Uterus (tissue), 4 donors: ENCODE data around the gene ZBTB20. TPM values are rescaled to one million over a fixed set of nuclear protein-coding genes. Genes with fewer than 3 reads are reported as not detected.

Experiments used
- DNase-seq, 2 donors: peaks; one replicate each; pipeline ENCODE4 v3.0.0-alpha.2; 2019 to 2020
- H3K27ac ChIP-seq, 2 donors: fragments of 200-600 bp; sonication (generic); 1 replicate in 1 of 2; 2 replicates in 1 of 2; pipeline ENCODE4 v1.5.1; 2016 to 2018
- H3K27me3 ChIP-seq, 2 donors: fragments of 200-600 bp; sonication (generic); one replicate each; pipeline ENCODE4 v1.5.1; 2018 to 2019; ENCODE audit warnings: control low read depth in 1 of 2
- H3K36me3 ChIP-seq, 2 donors: fragments of 200-600 bp; sonication (generic); one replicate each; pipeline ENCODE4 v1.5.1; 2019; ENCODE audit warnings: control low read depth in 1 of 2
- H3K4me1 ChIP-seq, 2 donors: fragments of 200-600 bp; sonication (generic); one replicate each; pipeline ENCODE4 v1.5.1; 2018 to 2019; ENCODE audit warnings: control low read depth in 1 of 2
- H3K4me3 ChIP-seq, 2 donors: fragments of 200-600 bp; sonication (generic); 1 replicate in 1 of 2; 2 replicates in 1 of 2; pipeline ENCODE4 v1.5.1; 2018 to 2019; ENCODE audit warnings: mild to moderate bottlenecking in 1 of 2
- H3K9me3 ChIP-seq, 2 donors: fragments of 200-600 bp; sonication (generic); one replicate each; pipeline ENCODE4 v1.5.1; 2019; ENCODE audit warnings: control low read depth in 1 of 2
- POLR2A ChIP-seq, 2 donors: fragments of 450-650 bp; IDR thresholded peaks; one replicate each; pipeline ENCODE4 v1.6.1; 2016; ENCODE audit warnings: antibody characterized with exemption in 2 of 2, mild to moderate bottlenecking in 1 of 2, moderate library complexity in 1 of 2
- intact Hi-C: fragments of 100-400 bp; cut with DNase I; formaldehyde crosslinking; loops from one replicate; pipeline ENCODE4 v1.15.1; 2023; ENCODE audit warnings: low total_unique reads
- total RNA-seq, 4 donors: library from RNA; depleted of rRNA in 3 of 4; stranded (reverse); fragments of >200 nt in 3 of 4; gene quantifications; one replicate each; pipeline versions ENCODE4 v1.1.0 to v1.2.4, GENCODE V29; 2014 to 2023
- TF ChIP-seq, protein P1 (sequence below), 4 experiments: fragments of 200-600 bp in 2 of 4; fragments of 450-650 bp in 2 of 4; sonication (generic) in 2 of 4; IDR thresholded peaks; one replicate each; pipeline ENCODE4 v1.5.1; 2016 to 2019; ENCODE audit warnings: antibody characterized with exemption in 4 of 4, mild to moderate bottlenecking in 2 of 4, moderate library complexity in 1 of 4
- donor health status: DM: yes; HTN: yes; CAD: no.

ZBTB20 gene
- total RNA-seq, 4 donors from 2014 or later = 35.6 to 157 (median 85.1) TPM

DNA sequence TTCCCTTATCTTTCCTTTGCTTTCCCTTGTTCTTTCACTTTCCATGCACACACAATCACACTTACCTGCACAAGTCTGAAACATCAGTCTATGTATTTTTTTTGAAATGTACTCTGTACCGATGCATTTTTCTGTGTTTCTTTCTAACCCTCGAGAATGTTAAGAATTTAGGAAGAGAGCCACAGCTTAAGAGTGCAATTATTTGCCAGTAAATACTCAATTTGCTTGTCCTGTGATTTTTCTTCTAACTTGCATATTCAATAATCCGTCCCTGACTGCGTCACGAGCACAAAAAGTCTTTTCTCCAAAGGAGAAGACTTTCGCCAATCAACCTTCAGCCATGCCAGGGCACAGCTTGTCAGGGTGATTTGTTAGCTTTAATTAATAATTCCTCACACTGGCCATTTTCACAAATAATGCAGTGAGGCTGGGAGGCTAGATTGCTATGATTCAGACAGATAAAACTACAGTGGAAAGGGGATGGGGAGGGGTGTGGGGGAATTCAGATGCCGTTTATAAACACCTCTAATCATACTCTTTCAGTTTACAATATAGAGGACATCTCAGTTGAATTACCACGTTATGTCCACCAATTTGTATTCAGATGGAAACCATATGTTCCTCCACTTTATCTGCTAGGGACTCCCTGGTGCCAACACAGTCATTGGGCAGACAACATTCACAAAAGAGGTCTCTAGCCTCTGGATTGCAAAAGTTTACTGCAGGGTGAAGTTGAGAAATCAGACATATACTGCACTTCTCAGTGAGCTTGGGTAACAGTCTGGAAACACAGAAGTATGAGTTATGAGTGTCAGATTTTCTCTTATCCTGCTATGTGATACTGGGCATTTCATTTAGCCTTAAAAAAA lies 388.0 kb downstream of the ZBTB20 start:
- no peaks in the 10 kb centered on the region for H3K9me3 ChIP-seq
- H3K27ac ChIP-seq = peak overlapping the region; percentile 66 to 68
- no peak for DNase-seq
- H3K27me3 ChIP-seq = no peaks in the 10 kb centered on the region
- TF ChIP-seq, protein P1, sequence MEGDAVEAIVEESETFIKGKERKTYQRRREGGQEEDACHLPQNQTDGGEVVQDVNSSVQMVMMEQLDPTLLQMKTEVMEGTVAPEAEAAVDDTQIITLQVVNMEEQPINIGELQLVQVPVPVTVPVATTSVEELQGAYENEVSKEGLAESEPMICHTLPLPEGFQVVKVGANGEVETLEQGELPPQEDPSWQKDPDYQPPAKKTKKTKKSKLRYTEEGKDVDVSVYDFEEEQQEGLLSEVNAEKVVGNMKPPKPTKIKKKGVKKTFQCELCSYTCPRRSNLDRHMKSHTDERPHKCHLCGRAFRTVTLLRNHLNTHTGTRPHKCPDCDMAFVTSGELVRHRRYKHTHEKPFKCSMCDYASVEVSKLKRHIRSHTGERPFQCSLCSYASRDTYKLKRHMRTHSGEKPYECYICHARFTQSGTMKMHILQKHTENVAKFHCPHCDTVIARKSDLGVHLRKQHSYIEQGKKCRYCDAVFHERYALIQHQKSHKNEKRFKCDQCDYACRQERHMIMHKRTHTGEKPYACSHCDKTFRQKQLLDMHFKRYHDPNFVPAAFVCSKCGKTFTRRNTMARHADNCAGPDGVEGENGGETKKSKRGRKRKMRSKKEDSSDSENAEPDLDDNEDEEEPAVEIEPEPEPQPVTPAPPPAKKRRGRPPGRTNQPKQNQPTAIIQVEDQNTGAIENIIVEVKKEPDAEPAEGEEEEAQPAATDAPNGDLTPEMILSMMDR (IDR thresholded peaks at IDR 0.05) = no peak
- TF ChIP-seq POLR2A (IDR thresholded peaks at IDR 0.05) = no peak
- intact Hi-C loops = no loop called here
- H3K4me1 ChIP-seq = peaks cover 0 to 4% of the 10 kb centered on the region in 2 donors
- H3K36me3 ChIP-seq = no peaks in the 10 kb centered on the region
- H3K4me3 ChIP-seq = peak overlapping the region; percentile 15 to 32

DNA sequence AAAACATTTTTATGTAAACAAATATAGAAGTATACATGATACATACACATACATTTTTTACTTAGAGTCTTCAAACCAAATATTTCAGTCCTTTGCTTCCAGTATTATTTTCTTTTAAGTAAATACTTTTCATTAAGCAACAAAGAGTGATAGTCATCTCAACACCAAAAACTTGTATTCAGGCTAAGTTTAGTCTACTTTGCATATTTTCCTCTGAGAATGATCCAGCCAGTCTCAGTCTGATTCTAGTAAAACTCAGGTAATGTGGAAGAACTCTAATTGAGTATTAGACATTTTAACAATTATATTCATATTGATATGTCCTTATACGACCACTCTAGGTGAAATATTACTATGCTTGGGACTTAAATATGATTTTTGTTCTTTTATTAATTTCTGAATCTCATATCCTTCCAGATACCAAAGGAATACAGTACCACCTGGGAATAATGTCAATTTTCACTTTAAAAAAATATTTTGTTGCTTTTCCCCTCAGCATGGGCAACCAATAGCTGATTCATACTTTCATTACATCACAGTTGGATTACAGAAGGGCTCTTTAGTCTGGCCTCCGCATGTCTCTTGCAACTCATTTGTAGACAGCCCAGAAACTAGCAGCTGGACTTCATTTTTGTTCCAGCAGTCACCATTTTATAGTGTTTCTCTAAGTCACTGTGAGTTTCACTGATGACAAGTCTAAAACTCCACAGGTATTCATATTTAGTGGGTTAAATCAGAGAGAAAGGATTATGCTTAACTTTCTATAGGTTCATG lies 390.4 kb downstream of the ZBTB20 start:
- TF ChIP-seq POLR2A (IDR thresholded peaks at IDR 0.05) = no peak
- Histone ChIP-seq H3K9me3 (no peaks in the 10 kb centered on the region), H3K27ac (peak overlapping the region; percentile 17 to 66), H3K4me3 (no peak overlapping the region), H3K27me3 (no peaks in the 10 kb centered on the region), H3K36me3 (no peaks in the 10 kb centered on the region), H3K4me1 (peaks cover 0 to 4% of the 10 kb centered on the region in 2 donors)
- peak in 1 of 2 donors; percentile 50 for DNase-seq
- intact Hi-C loops = no loop called here

DNA sequence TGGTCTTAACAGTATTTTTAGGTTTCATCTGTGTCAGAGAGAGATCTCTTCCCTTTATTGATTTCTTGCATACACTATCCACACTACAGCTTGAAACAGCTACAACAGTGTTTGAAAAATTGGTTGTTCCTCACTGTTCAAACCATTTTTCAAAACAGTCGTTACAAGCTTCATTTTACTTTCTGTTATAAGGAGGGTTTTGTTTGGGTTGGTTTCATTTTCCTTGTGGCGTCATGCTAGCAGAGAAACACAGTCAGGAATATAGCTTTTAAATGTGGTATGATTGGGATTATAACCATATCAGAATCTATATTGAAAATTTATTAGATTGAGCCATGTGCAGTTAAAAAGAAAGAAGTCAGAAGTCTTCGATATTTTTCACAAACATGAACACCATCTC lies 400.6 kb downstream of the ZBTB20 start:
- Histone ChIP-seq H3K27me3 (no peaks in the 10 kb centered on the region), H3K9me3 (no peaks in the 10 kb centered on the region), H3K36me3 (no peaks in the 10 kb centered on the region), H3K4me3 (peak overlapping the region; percentile 22 to 23), H3K4me1 (no peaks in the 10 kb centered on the region), H3K27ac (peak overlapping the region; percentile 75 to 85)
- TF ChIP-seq, protein P1 (IDR thresholded peaks at IDR 0.05) = no peak
- no peak for TF ChIP-seq POLR2A (IDR thresholded peaks at IDR 0.05)
- intact Hi-C loops = no loop called here
- DNase-seq = no peak

DNA sequence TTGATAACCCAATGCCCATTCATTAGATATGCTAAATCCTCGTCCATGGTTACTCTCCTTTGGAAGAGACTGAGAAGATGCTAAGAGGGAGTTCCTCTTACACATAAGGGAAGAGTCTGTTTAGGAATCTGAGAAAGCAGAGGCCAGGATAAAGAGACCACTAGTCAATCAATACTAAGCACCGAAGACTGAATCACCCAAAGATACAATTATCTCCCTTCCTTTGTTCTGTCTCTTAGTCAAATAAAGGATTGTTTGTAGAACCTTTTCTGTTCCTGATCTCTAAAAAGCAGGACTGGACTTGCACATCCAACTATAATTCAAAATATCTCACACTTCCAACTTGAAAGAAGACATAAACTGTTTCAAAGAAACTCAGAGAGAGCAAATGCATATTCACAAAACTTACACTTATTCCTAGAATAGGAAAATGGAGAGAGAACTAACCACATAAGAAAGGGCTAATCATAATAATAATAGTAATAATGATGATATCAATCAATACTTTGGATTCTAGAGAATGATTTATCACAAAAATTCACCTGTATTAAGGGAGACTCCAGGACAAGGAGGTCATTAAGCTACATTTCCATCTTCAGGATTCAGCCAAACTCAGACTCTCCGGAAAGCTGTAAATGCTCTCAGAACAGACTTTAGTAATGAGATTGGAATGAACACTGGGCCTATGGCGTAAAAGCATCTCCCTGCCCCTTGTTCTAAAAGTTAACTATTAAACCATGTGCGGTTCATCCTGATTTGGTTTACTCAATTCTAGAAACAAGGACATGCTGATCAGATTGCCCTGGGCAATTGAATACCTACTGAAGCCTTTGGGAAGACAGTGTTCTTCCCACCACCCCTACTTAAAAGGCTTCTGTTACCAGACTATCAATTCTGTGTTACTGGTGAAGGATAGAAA lies 401.5 kb downstream of the ZBTB20 start:
- no peaks in the 10 kb centered on the region for H3K36me3 ChIP-seq
- no peaks in the 10 kb centered on the region for H3K9me3 ChIP-seq
- peak overlapping the region in 1 of 2 donors; percentile 23 for H3K4me3 ChIP-seq
- H3K4me1 ChIP-seq = no peaks in the 10 kb centered on the region
- intact Hi-C loops = no loop called here
- no peaks in the 10 kb centered on the region for H3K27me3 ChIP-seq
- H3K27ac ChIP-seq = peak overlapping the region; percentile 75 to 85
- TF ChIP-seq, protein P1 (IDR thresholded peaks at IDR 0.05) = no peak
- TF ChIP-seq POLR2A (IDR thresholded peaks at IDR 0.05) = peak in 1 of 2 donors; percentile 19
- DNase-seq = peak in 1 of 2 donors; percentile 31
